ENCODE data around the gene SGPL1.

SGPL1 gene

GRCh38 chr10:70829543-70829942 lies 13.8 kb downstream of the SGPL1 start:
- Histone ChIP-seq H3K27me3 (ENCODE audit: control insufficient read depth, insufficient read depth, low read length) (no peaks in the 10 kb centered on the region), H3K4me1 (ENCODE audit: control insufficient read depth, insufficient read depth, low read length) (peaks cover 8% of the 10 kb centered on the region)

GRCh38 chr10:70830164-70830563 lies 14.4 kb downstream of the SGPL1 start:
- Histone ChIP-seq H3K36me3 (ENCODE audit: control insufficient read depth, insufficient read depth, low read length) (no peaks in the 10 kb centered on the region), H3K4me1 (ENCODE audit: control insufficient read depth, insufficient read depth, low read length) (peaks cover 8% of the 10 kb centered on the region), H3K27me3 (ENCODE audit: control insufficient read depth, insufficient read depth, low read length) (no peaks in the 10 kb centered on the region), H3K27ac (ENCODE audit: low read depth, low read length) (no peak overlapping the region), H3K9ac (ENCODE audit: low read length) (no peak overlapping the region), H3K4me3 (ENCODE audit: low read length) (no peak overlapping the region)

More at GRCh38 chr10:70829543-70829942, 13.8 kb downstream of the SGPL1 start:
- no peak overlapping the region for H3K9ac ChIP-seq (ENCODE audit: low read length)
- no peaks in the 10 kb centered on the region for H3K36me3 ChIP-seq (ENCODE audit: control insufficient read depth, insufficient read depth, low read length)
- H3K27ac ChIP-seq (ENCODE audit: low read depth, low read length), result no peak overlapping the region
- no peak overlapping the region for H3K4me3 ChIP-seq (ENCODE audit: low read length)

DNA sequence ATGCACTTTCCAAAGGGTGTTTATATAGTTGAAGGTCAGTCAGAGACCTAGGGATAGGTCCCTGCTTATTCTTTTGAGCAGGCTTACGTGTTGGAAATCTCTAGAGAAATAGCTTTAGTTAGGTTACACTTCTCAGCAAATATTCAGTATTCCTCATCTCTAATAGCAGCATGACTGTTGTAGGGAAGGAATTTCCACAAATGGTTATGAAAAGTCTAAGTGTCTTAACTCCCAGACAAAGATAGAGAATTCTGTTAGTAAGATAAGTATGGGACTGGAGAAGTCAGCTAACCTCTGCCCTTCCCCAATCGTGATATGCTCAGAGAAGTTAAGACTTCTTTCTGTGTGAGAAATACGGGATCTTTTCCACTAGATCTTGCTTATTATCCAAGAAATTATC lies 16.5 kb downstream of the SGPL1 start:
- Histone ChIP-seq H3K36me3 (ENCODE audit: control insufficient read depth, insufficient read depth, low read length) (no peaks in the 10 kb centered on the region), H3K4me1 (ENCODE audit: control insufficient read depth, insufficient read depth, low read length) (peaks cover 8% of the 10 kb centered on the region), H3K9ac (ENCODE audit: low read length) (no peak overlapping the region), H3K27me3 (ENCODE audit: control insufficient read depth, insufficient read depth, low read length) (no peaks in the 10 kb centered on the region), H3K27ac (ENCODE audit: low read depth, low read length) (no peak overlapping the region), H3K4me3 (ENCODE audit: low read length) (no peak overlapping the region)

- H3K36me3 ChIP-seq (ENCODE audit: control insufficient read depth, insufficient read depth, low read length), result no peaks in the 10 kb centered on the region
- no peak overlapping the region for H3K4me3 ChIP-seq (ENCODE audit: low read length)
- no peak overlapping the region for H3K27ac ChIP-seq (ENCODE audit: low read depth, low read length)
- H3K9ac ChIP-seq (ENCODE audit: low read length), result no peak overlapping the region
- H3K27me3 ChIP-seq (ENCODE audit: control insufficient read depth, insufficient read depth, low read length), result no peaks in the 10 kb centered on the region
- peaks cover 8% of the 10 kb centered on the region for H3K4me1 ChIP-seq (ENCODE audit: control insufficient read depth, insufficient read depth, low read length)
Measured at GRCh38 chr10:70832852-70833528, 17.2 kb downstream of the SGPL1 start.

DNA sequence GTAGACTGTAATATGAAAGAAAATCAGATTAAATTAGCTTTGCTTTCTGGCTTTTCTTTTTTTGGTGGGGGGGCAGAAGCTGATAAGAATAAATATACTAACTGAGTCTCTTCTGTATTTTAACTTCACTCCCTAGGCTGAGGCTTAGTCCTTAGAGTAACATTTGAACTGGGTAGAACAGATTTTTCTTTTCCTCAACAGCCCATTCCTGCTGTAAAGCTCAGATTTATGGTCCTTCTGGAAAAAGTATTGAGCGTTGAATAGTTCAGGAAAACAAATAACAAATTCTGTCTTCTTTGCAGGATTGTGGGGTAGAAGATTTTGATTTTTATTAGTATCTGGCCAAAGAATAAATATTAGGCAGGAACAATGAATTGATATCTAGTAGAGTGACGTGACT lies 17.9 kb downstream of the SGPL1 start:
- Histone ChIP-seq H3K36me3 (ENCODE audit: control insufficient read depth, insufficient read depth, low read length) (no peaks in the 10 kb centered on the region), H3K4me3 (ENCODE audit: low read length) (no peak overlapping the region), H3K4me1 (ENCODE audit: control insufficient read depth, insufficient read depth, low read length) (peaks cover 8% of the 10 kb centered on the region), H3K27me3 (ENCODE audit: control insufficient read depth, insufficient read depth, low read length) (no peaks in the 10 kb centered on the region), H3K27ac (ENCODE audit: low read depth, low read length) (no peak overlapping the region), H3K9ac (ENCODE audit: low read length) (no peak overlapping the region)

DNA sequence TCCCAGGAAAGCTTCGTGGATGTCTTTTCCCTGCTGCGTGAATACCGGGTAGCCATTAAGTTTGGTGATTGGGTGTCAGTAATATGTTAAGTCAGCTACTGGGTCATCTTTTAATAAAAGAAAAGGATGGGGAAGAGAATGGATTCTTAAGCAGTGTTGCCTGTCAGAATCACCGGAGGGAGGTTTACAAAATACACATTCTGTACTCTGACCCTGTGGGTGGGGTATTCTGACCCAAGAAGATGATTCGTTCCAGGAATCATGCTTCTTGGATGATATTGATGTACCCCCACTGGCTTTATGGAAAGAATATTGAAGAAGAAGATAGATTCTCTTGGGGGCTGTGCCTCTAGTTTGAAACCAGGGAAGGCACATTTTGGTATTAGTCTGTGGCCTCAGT lies 18.3 kb downstream of the SGPL1 start:
- no peak overlapping the region for H3K27ac ChIP-seq (ENCODE audit: low read depth, low read length)
- no peaks in the 10 kb centered on the region for H3K27me3 ChIP-seq (ENCODE audit: control insufficient read depth, insufficient read depth, low read length)
- no peak overlapping the region for H3K9ac ChIP-seq (ENCODE audit: low read length)
- no peak overlapping the region for H3K4me3 ChIP-seq (ENCODE audit: low read length)
- H3K4me1 ChIP-seq (ENCODE audit: control insufficient read depth, insufficient read depth, low read length), result peaks cover 8% of the 10 kb centered on the region
- H3K36me3 ChIP-seq (ENCODE audit: control insufficient read depth, insufficient read depth, low read length), result no peaks in the 10 kb centered on the region

DNA sequence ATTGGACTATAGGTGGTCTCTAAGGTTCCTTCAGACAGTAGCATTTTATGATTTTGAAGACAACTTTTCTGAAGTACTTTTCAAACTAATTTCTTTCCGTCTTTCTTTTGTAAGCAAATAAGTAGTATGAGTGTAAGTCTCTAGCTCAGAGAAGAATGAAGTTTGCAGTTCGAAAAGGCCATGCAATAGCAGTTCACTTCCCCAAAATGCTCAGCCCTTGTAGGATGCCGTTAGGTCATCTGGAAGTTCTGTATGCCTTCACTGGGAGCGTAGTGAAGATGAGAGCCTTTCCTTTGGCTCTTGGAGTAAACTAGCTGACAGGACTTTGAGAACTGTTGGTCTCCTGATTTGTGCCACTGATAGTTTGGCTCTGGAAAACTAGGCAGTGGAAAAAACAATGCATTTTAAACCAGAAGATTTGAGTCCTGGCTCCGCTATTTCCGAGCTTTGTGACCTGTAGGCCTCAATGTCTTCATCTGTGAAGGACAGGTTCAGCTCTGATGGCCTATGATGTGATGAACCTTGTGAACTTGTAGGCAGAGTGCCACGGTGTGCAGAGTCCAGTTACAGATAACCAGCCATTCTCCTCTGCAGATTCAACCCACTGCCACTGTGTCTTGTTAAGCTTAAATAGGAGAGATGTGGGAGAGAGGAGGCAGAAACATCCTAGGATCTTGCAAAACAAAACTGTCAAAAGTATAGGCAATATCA lies 18.8 kb downstream of the SGPL1 start:
- H3K4me1 ChIP-seq (ENCODE audit: control insufficient read depth, insufficient read depth, low read length), result peaks cover 8% of the 10 kb centered on the region
- no peak overlapping the region for H3K4me3 ChIP-seq (ENCODE audit: low read length)
- no peak overlapping the region for H3K27ac ChIP-seq (ENCODE audit: low read depth, low read length)
- H3K9ac ChIP-seq (ENCODE audit: low read length), result no peak overlapping the region
- no peaks in the 10 kb centered on the region for H3K27me3 ChIP-seq (ENCODE audit: control insufficient read depth, insufficient read depth, low read length)
- no peaks in the 10 kb centered on the region for H3K36me3 ChIP-seq (ENCODE audit: control insufficient read depth, insufficient read depth, low read length)

- H3K27me3 ChIP-seq (ENCODE audit: control insufficient read depth, insufficient read depth, low read length), result no peaks in the 10 kb centered on the region
- no peak overlapping the region for H3K4me3 ChIP-seq (ENCODE audit: low read length)
- H3K4me1 ChIP-seq (ENCODE audit: control insufficient read depth, insufficient read depth, low read length), result peaks cover 8% of the 10 kb centered on the region
- no peaks in the 10 kb centered on the region for H3K36me3 ChIP-seq (ENCODE audit: control insufficient read depth, insufficient read depth, low read length)
- H3K9ac ChIP-seq (ENCODE audit: low read length), result no peak overlapping the region
- no peak overlapping the region for H3K27ac ChIP-seq (ENCODE audit: low read depth, low read length)
Measured at GRCh38 chr10:70836319-70836718, 20.6 kb downstream of the SGPL1 start.

DNA sequence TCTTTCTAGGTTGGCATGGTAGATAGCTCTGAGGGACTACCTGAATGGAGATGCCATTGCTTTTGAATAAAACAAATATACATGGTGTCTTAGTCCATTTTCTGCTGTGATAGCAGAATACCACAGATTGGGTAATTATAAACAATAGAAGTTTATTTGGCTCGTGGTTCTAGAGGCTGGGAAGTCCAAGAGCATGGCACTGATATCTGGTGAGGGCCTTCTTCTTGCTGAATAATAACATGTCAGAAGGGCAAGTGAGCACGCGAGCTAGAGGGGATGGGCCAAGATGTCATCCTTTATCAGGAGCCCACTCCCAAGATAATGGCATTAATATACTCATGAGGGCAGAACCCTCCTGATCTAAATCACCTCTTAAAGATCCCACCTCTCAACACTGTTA lies 21.9 kb downstream of the SGPL1 start:
- Histone ChIP-seq H3K9ac (ENCODE audit: low read length) (no peak overlapping the region), H3K27me3 (ENCODE audit: control insufficient read depth, insufficient read depth, low read length) (no peaks in the 10 kb centered on the region), H3K36me3 (ENCODE audit: control insufficient read depth, insufficient read depth, low read length) (no peaks in the 10 kb centered on the region), H3K27ac (ENCODE audit: low read depth, low read length) (no peak overlapping the region), H3K4me3 (ENCODE audit: low read length) (no peak overlapping the region), H3K4me1 (ENCODE audit: control insufficient read depth, insufficient read depth, low read length) (peaks cover 5% of the 10 kb centered on the region)

DNA sequence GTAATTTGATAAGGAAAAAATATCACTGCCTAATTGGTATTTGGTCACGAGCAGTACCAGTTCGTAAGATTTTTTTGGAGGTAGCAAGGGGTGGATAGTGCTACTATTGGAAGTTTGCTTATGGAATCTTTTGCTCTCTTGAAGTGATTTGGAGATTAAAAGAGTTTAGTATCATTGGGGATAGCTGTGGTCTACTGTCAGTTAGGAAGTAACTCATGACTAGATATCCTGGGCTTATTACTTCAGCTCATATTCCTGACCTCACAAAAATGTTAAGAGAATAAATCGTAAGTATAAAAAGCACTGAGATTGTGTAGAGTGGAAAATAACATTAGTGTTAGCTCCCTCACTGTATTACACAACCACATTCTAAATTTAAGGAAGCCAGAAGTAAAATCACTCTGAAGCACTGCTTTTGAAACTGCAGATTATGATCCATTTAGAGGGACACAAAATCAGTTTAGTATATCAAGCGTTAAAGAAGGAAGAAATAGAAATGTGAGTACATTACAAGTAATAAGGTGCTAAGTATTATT lies 22.6 kb downstream of the SGPL1 start:
- H3K4me3 ChIP-seq (ENCODE audit: low read length), result no peak overlapping the region
- no peak overlapping the region for H3K9ac ChIP-seq (ENCODE audit: low read length)
- no peaks in the 10 kb centered on the region for H3K27me3 ChIP-seq (ENCODE audit: control insufficient read depth, insufficient read depth, low read length)
- H3K36me3 ChIP-seq (ENCODE audit: control insufficient read depth, insufficient read depth, low read length), result no peaks in the 10 kb centered on the region
- H3K27ac ChIP-seq (ENCODE audit: low read depth, low read length), result no peak overlapping the region
- H3K4me1 ChIP-seq (ENCODE audit: control insufficient read depth, insufficient read depth, low read length), result peaks cover 2% of the 10 kb centered on the region

DNA sequence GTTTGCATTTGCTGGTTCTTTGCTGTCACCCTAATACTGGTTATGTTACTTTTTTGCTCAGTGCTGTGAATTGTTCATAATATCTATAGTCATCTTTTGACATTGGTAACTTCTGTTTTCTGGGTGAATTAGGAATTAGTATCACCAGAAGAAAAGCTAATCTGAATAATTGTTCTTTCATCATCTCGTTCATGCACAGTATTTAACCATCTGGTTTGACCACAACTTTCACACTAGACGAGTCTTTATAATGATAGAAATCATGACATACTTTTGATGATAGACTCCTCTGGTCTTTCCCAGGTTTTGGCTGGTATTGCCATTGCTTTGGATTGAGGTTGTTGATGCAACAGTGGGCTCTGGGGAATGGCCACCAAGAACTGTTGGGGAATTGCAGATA lies 25.1 kb downstream of the SGPL1 start:
- no peaks in the 10 kb centered on the region for H3K27me3 ChIP-seq (ENCODE audit: control insufficient read depth, insufficient read depth, low read length)
- H3K9ac ChIP-seq (ENCODE audit: low read length), result no peak overlapping the region
- H3K4me1 ChIP-seq (ENCODE audit: control insufficient read depth, insufficient read depth, low read length), result no peaks in the 10 kb centered on the region
- no peak overlapping the region for H3K4me3 ChIP-seq (ENCODE audit: low read length)
- H3K36me3 ChIP-seq (ENCODE audit: control insufficient read depth, insufficient read depth, low read length), result no peaks in the 10 kb centered on the region
- no peak overlapping the region for H3K27ac ChIP-seq (ENCODE audit: low read depth, low read length)

DNA sequence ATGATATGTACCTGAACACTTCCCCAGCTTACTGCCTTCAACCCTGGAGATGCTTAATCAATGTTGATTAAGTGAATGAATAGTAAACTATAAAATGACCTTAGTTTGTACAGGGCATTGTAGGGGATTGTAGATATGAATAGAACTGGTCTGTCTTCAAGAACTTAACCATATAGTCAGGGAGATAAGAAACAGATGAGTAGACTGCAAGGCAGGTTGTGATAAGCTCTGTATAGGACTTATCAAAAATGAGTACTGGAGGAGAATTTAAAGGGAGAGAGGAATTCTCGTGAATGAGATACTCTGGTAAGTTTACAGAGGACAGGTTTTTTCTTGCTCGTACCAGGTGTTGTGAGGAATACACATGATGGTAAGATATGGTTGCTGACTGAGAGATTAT lies 27.6 kb downstream of the SGPL1 start:
- Histone ChIP-seq H3K27ac (ENCODE audit: low read depth, low read length) (no peak overlapping the region), H3K9ac (ENCODE audit: low read length) (no peak overlapping the region), H3K4me3 (ENCODE audit: low read length) (no peak overlapping the region), H3K4me1 (ENCODE audit: control insufficient read depth, insufficient read depth, low read length) (no peaks in the 10 kb centered on the region), H3K27me3 (ENCODE audit: control insufficient read depth, insufficient read depth, low read length) (no peaks in the 10 kb centered on the region), H3K36me3 (ENCODE audit: control insufficient read depth, insufficient read depth, low read length) (no peaks in the 10 kb centered on the region)

All from rectal smooth muscle tissue (tissue), 1 donor.